Vagina (tissue), 2 donors: ENCODE data around the gene CCDC85B.
A peak's percentile ranks its signal among the peaks of the same experiment; 100 is the strongest.

Experiments used
- POLR2A ChIP-seq, 2 donors: fragments of 450-650 bp; IDR thresholded peaks; one replicate each; pipeline ENCODE4 v1.6.1; 2017; ENCODE audit warnings: antibody characterized with exemption in 2 of 2, mild to moderate bottlenecking in 2 of 2, moderate library complexity in 2 of 2
- POLR2AphosphoS5 ChIP-seq, 2 donors: sonication (generic); formaldehyde crosslinking; IDR thresholded peaks; one replicate each; pipeline ENCODE4 v1.9.0; 2017; ENCODE audit warnings: antibody characterized with exemption in 2 of 2, mild to moderate bottlenecking in 2 of 2, low read depth in 1 of 2; ENCODE audit not compliant: insufficient read depth in 1 of 2
- TF ChIP-seq, protein P1 (sequence below), 3 experiments: fragments of 450-650 bp in 2 of 3; fragments of 200-600 bp in 1 of 3; sonication (generic) in 1 of 3; IDR thresholded peaks; one replicate each; pipeline ENCODE4 v1.5.1; 2017 to 2019; ENCODE audit warnings: antibody characterized with exemption in 3 of 3, mild to moderate bottlenecking in 2 of 3, moderate library complexity in 2 of 3

DNA sequence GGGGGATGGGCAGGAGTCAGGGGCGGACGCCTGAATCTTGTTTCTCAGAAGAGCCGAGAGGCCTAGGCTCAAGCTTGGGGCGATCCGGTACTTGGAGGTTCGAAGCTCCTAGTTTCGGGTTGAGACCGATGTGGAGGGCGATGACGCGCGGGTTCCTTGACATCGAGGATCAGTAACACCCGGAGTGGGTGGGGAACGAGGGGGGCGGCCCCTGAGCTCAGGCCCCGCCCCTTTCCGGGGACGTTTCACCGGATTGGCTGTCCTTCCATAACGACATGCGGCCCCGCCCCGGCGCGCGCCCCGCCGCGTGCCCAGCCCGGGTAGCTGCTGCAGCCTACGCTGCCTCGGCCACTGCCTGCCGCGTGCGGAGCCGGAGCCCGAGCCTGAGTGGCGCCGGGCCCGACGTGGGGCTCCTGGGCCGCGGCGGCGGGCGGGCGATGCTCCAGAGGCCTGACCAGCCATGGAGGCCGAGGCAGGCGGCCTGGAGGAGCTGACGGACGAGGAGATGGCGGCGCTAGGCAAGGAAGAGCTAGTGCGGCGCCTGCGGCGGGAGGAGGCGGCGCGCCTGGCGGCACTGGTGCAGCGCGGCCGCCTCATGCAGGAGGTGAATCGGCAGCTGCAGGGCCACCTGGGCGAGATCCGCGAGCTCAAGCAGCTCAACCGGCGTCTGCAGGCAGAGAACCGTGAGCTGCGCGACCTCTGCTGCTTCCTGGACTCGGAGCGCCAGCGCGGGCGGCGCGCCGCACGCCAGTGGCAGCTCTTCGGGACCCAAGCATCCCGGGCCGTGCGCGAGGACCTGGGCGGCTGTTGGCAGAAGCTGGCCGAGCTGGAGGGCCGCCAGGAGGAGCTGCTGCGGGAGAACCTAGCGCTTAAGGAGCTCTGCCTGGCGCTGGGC, at the start of gene CCDC85B:
- TF ChIP-seq, protein P1, sequence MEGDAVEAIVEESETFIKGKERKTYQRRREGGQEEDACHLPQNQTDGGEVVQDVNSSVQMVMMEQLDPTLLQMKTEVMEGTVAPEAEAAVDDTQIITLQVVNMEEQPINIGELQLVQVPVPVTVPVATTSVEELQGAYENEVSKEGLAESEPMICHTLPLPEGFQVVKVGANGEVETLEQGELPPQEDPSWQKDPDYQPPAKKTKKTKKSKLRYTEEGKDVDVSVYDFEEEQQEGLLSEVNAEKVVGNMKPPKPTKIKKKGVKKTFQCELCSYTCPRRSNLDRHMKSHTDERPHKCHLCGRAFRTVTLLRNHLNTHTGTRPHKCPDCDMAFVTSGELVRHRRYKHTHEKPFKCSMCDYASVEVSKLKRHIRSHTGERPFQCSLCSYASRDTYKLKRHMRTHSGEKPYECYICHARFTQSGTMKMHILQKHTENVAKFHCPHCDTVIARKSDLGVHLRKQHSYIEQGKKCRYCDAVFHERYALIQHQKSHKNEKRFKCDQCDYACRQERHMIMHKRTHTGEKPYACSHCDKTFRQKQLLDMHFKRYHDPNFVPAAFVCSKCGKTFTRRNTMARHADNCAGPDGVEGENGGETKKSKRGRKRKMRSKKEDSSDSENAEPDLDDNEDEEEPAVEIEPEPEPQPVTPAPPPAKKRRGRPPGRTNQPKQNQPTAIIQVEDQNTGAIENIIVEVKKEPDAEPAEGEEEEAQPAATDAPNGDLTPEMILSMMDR (IDR thresholded peaks at IDR 0.05) = no peak
- TF ChIP-seq POLR2AphosphoS5 (IDR thresholded peaks at IDR 0.05; ENCODE audit: insufficient read depth in 1 of 2, low read depth in 1 of 2) = peak; percentile 85 to 97
- TF ChIP-seq POLR2A (IDR thresholded peaks at IDR 0.05) = peak; percentile 56 to 97
